H54 (cell line): ENCODE results near the gene CBX7.

Experiments
- DNase-seq: peaks from one replicate; pipeline ENCODE4 v3.0.0; 2011; ENCODE audit warnings: low spot score, mixed read lengths; ENCODE audit not compliant: insufficient read length
- FAIRE-seq: peaks from 3 replicates; lab custom pipeline; 2011; peaks lifted over from hg19 to GRCh38; lab: Jason Lieb, UNC
- POLR2A ChIP-seq: IDR thresholded peaks from 2 replicates; pipeline ENCODE4 v1.6.1; 2011; ENCODE audit warnings: low read depth, mild to moderate bottlenecking, low read length

The CBX7 gene

GRCh38 chr22:39147335-39148025, 5.0 kb downstream of the CBX7 start:
- TF ChIP-seq POLR2A = no peak
- FAIRE-seq (no peak), DNase-seq (no peak)

GRCh38 chr22:39146256-39147101, 6.0 kb downstream of the CBX7 start:
- no peak for FAIRE-seq

DNA sequence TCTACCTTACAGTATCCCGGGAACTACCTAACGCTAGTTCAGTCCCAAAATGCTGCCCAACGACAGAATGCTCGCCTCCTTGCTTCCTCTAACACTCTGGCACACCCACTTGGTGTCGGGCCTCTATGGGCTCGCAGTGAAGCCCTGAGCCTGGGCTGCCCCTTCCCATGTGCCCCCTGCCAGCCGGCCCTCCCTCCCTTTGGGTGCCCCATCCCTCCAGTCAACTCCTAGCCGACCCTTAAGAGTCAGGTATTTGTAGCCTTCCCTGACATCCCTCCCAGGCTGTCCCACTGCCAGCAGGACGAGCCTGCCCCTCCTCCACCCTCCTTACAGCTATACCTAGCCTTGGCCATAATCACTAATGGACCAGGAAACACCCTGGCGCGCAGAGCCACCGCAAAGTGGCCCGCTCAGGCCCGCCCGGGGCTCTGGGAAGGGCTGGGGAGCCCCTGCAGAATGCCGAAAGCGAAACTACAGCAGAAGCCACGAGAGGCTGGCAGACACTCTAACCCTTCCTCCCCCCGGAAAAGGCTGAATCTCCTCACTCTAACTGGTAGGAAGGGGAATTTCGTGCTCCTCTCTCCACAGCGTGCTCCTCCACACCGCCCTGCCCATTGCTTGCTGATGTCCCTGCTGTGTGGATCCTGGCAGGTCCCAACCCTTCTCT, 8.2 kb downstream of the CBX7 start:
- DNase-seq (peak; percentile 47), FAIRE-seq (no peak)
- no peak for TF ChIP-seq POLR2A

More at GRCh38 chr22:39146256-39147101, 6.0 kb downstream of the CBX7 start:
- no peak for TF ChIP-seq POLR2A
- no peak for DNase-seq

- no peak for TF ChIP-seq POLR2A
- DNase-seq (no peak), FAIRE-seq (no peak)
These were observed 10.3 kb downstream of the CBX7 start for GRCh38 chr22:39142088-39142680.

DNA sequence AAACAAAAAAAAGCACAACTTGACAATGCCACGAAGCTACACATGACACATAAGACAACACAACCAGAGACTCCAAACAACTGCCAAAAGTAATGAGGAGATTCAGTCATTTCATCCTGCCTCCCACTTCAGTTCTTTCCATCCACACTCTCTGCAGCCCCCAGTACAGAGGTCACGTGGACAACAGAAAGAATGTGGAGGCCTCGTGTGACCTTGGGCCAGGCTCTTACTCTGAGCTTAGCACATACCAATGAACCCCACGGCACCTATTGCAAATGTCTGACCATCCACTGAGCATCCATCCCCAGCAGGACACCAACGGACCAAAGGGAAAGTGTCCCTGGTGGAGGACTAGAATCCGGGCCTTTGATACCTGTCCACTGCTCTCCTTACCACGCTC, 12.5 kb downstream of the CBX7 start:
- FAIRE-seq (no peak), DNase-seq (no peak)
- no peak for TF ChIP-seq POLR2A

- no peak for FAIRE-seq
These were observed 14.0 kb downstream of the CBX7 start for GRCh38 chr22:39138357-39138997.

DNA sequence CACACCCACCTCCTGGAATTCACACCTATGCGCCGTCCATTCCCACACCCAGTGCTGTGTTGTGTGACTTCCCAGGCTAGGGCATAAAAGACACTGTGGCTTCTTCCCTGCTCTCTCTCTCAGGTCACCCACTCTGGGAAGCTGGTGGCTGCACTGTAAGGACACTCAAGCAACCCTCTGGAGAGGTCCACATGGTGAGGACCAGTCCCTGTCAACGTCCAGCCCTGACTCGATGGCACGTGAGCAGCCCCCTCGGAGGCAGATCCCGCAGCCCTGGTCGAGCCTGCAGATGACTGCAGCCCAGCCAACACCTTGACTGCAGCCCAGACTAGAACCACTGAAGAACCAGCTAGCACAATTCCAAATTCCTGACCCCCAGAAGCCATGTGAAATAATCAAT, 16.2 kb downstream of the CBX7 start:
- no peak for FAIRE-seq
- TF ChIP-seq POLR2A = no peak
- no peak for DNase-seq

More at GRCh38 chr22:39138357-39138997, 14.0 kb downstream of the CBX7 start:
- no peak for TF ChIP-seq POLR2A
- no peak for DNase-seq

DNA sequence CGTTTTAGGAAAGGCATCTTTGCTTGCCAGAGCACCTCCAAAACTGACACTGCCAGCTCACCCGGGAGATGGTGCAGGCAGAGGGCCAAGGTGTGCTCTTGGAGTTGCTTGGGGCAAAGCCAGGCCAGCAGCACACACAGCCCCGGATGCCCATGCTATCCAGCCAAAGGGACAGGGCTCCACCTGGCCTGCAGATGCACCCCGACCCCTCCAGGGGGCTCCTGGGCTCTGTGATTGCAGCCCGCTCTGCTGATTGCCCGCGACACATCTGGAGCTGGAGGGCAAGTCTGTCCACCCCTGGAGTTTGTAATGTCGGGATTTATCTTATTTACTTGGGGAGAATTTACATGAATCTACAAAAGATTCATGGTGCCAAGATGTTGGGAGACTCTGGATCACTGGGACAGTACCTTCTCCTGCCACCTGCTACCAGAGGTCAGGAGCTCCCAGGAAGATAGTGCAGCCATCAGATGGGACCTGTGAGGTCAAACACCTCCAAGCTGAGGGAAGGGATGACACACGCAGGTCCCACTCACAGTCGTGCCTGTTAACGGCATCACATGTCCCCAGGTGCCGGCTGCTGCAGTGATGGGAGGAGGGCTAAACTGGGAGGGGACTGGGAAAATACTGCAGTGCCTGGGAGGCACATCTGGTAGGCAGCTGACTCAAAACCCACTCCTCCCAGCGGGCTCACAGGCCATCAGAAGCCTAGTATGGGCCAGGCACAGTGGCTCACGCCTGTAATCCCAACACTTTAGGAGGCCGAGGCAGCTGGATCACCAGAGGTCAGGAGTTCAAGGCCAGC, 17.2 kb downstream of the CBX7 start:
- no peak for TF ChIP-seq POLR2A
- no peak for FAIRE-seq
- DNase-seq = peak; percentile 34

GRCh38 chr22:39134366-39135091, 18.0 kb downstream of the CBX7 start:
- TF ChIP-seq POLR2A = no peak
- no peak for FAIRE-seq
- DNase-seq = no peak

- FAIRE-seq (no peak), DNase-seq (no peak)
- no peak for TF ChIP-seq POLR2A
These were observed 18.6 kb downstream of the CBX7 start for GRCh38 chr22:39133871-39134270.

DNA sequence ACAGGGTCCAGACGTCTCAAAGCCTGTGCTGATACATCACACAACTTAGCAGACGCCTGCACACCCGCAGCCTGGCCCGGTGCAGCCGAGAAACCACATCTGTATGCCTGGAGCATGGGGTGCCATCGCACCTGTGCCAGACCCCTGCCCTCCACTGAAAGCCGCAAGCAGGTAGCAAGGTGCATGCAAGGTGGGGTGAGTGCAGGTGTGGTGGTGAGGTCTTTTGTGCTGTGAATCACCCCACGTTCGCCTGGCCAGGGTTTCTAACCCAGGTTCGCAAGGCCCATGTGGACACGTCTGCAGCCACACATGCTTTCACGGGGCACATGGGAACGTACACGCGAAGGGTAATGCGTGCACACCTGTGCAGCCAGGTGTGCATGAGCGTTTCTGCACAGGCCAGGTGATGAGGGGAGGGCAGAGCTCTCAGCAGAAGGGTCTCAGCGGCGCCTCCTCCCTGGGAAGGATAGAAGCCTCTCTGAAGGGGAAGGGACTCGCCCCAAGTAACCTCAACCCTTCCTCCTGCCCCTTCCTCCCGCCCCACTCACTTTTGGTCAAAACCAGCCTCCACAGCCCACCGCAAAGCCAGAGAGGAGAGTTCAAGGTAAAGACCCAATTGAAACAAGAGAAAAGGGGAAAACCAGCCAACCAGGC, 19.5 kb downstream of the CBX7 start:
- DNase-seq = no peak
- no peak for TF ChIP-seq POLR2A
- no peak for FAIRE-seq
